DND-41 (cell line): ENCODE data around the gene MTFR2.

Source experiments
- EZH2 ChIP-seq: IDR thresholded peaks from 3 replicates; pipeline ENCODE4 v1.6.1; 2012; ENCODE audit warnings: borderline replicate concordance, low read depth, mild to moderate bottlenecking, moderate library complexity, low read length, inconsistent platforms; ENCODE audit not compliant: severe bottlenecking
- TF ChIP-seq, protein P1 (sequence below): IDR thresholded peaks from 2 replicates; pipeline ENCODE4 v1.5.1; 2012; ENCODE audit warnings: borderline replicate concordance, low read length, moderate library complexity, mild to moderate bottlenecking; ENCODE audit not compliant: poor library complexity, severe bottlenecking; ENCODE audit errors: extremely low read depth

DNA sequence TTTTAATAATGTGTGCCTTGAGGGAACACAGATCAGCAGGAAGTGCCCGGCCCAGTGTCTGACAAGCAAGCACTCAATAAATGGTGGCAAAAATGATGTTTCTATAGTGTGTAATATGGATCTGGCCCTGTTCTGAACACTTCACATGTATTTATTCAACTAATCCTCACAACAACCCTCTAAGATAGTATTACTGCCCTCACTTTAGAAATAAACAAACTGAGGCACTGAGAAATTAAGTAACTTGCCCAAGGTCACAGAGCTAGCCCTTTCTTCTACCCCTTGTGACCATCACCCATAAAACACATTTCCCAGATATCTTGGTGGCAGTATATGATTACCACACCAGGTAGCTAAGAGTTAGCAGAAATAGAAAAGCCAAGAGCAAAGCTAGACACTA lies 12.8 kb upstream of the MTFR2 start:
- TF ChIP-seq, protein P1, sequence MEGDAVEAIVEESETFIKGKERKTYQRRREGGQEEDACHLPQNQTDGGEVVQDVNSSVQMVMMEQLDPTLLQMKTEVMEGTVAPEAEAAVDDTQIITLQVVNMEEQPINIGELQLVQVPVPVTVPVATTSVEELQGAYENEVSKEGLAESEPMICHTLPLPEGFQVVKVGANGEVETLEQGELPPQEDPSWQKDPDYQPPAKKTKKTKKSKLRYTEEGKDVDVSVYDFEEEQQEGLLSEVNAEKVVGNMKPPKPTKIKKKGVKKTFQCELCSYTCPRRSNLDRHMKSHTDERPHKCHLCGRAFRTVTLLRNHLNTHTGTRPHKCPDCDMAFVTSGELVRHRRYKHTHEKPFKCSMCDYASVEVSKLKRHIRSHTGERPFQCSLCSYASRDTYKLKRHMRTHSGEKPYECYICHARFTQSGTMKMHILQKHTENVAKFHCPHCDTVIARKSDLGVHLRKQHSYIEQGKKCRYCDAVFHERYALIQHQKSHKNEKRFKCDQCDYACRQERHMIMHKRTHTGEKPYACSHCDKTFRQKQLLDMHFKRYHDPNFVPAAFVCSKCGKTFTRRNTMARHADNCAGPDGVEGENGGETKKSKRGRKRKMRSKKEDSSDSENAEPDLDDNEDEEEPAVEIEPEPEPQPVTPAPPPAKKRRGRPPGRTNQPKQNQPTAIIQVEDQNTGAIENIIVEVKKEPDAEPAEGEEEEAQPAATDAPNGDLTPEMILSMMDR: no peak
- TF ChIP-seq EZH2: no peak
